GM21423 (cell line): ENCODE data around the gene GADD45G.

Source experiments
- ATAC-seq: cut with Tn5 transposase; IDR thresholded peaks from one replicate; pipeline ENCODE4 v1.9.1; 2021; ENCODE audit warnings: mild to moderate bottlenecking, moderate library complexity; ENCODE audit not compliant: unreplicated experiment

The GADD45G gene

DNA sequence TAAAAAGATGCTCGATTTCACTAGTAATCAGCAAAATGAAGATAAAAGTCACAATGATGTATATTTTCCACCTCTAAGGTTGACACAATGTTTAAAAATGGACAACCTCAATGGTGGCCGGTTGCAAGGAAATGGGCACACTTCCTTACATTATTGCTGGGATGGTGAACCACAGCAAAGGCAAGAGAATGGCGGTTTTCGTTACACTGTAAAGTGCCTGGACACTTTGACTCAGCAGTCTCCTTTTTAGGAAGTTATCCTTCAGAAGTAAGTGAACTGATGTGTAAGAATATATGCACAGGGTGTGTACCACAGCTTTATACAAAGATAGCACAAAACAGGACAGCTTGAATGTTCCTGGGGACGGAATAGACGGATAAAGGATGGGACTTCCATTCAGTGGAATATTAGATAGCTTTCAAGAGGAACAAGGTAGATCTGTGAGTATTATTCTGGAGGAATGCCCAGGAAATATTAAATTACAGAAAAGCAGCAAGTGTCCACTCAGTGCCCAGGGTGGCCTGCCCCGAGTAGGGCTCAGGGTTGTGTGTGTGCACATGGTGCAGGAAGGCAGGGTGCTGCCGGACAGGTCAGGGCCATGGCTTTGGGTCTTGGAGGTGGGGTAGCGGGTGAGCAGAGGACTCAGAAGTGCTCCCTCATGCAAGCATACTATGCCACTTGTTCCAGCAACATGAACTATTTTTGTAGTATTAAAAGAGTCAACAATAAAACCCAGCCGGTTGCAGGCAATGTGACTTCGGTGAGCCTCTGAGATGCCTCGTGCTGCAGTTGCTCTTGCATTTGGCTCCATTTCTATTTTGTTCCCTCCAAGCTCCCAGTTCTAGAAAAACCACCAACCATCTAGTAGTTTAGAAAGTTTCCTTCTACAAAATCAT, 24.5 kb downstream of the GADD45G start:
- no peak for ATAC-seq

- no peak for ATAC-seq
These were observed 25.7 kb downstream of the GADD45G start for GRCh38 chr9:89630508-89630907.

DNA sequence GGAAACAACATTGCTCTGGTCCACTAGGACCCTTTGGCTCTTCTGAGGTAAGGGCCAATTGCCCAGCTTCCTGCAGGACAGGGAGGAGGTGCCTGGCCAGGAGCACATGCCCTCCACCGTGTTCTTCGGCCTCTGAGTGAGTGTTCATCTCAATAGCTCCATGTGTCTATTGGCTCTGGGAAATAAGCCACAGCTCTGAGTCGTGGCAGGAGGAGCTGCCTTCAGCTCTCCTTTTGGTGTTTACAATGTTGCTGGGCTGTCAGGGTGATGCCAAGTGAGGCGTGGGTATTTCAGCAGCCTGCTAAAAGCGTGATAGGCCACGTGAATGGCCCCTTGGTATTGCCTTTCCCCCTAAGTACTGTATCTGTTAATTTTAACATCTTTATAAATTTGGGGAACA, 26.6 kb downstream of the GADD45G start:
- no peak for ATAC-seq

- no peak for ATAC-seq
These were observed 27.5 kb downstream of the GADD45G start for GRCh38 chr9:89632192-89632733.

DNA sequence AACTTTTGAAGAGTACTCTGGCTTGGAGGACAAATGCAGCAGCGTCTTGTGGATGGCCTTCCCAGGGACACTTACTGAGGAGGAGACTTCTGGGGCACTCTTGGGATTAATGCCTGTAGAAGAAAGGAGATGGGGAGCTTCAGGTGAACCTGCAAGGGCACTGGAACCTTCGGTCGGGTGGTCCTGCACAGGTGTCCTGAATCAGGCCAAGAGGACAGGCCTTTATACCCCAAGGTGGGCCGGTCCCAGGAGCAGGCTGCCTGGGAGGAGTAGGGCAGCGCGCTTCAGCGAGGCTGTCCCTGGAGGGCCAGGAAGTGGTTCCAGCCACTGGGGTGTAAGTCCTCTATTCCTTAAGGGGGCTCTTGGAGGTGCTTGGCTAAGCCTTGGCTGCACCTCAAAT, 27.9 kb downstream of the GADD45G start:
- no peak for ATAC-seq

GRCh38 chr9:89633404-89633803, 28.6 kb downstream of the GADD45G start:
- no peak for ATAC-seq

DNA sequence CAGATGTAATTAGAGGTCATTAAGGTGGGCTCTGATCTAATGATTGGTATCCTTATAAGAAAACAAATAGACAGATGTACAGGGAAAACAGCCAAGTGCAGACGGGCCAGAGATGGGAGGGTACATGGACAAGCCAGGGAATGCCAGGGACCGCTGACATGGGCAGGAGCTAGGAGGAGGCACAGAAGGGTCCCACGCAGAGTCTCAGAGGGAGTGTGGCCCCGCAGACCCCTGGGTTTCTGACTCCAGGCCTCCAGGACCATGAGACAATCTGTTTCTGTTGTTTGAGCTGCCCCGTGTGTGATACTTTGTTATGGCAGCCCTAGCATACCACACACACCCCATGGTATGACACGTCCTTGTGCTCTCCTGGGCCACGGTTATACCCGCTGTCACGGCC, 29.1 kb downstream of the GADD45G start:
- ATAC-seq, result no peak

GRCh38 chr9:89634995-89635742, 30.4 kb downstream of the GADD45G start:
- ATAC-seq, result no peak

- ATAC-seq, result no peak
These were observed 31.0 kb downstream of the GADD45G start for GRCh38 chr9:89635816-89636215.

DNA sequence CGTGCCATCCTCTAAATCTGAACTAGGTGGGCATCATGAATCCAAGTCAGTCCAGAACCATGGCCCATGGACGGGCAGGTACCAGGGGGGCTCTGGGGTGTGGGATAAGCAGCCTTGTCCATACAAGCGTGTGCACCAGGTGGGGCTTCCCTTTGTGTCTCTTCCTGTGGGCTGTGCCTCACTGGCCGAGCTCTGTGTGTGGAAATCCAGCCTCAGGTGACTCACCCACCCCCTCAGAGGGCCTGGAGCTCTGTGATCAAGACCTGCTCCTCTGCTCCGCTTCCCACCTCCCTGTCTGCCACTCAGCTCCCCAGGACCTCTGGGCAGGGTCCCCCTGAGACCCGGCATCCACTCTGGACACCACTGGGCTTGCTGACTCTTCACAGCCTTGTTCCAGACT, 33.0 kb downstream of the GADD45G start:
- no peak for ATAC-seq

DNA sequence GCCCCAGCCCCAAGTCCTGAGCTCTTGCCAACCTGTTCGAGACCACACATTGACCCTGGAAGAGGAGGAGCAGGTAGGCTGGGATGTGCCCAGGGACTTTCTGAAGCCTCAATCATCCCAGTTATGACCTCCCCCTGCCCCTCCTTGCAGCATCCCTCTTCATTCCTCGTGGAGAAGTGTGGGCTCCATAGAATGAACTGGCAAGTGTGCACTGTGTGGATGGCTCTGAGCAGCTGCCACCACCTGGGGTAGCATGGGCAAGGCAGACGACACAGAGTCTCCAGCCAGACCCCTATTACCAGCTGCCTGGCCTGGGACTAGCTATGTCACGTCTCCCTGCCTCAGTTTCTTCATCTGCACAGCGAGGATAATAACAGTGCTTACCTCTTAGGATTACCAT, 33.5 kb downstream of the GADD45G start:
- ATAC-seq, result no peak

DNA sequence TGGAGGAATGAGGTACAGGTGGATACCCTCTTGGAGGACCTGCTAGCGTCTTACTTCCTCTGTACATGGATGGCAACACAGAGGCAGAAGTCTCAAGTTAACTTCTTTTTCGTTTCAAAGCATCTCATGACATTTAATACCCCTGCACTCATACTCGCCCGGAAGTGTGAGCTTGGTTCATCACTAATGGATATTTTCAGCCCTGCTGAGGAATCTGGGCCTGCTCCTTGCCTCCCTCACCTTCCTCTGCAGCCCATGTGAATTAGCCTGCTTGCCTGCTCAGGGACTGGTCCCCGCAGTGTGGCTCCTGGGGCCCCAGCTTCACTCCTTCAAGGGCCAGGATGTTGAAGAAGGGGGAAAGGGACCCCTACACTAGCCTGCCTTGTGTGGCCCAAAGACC, 34.1 kb downstream of the GADD45G start:
- no peak for ATAC-seq

DNA sequence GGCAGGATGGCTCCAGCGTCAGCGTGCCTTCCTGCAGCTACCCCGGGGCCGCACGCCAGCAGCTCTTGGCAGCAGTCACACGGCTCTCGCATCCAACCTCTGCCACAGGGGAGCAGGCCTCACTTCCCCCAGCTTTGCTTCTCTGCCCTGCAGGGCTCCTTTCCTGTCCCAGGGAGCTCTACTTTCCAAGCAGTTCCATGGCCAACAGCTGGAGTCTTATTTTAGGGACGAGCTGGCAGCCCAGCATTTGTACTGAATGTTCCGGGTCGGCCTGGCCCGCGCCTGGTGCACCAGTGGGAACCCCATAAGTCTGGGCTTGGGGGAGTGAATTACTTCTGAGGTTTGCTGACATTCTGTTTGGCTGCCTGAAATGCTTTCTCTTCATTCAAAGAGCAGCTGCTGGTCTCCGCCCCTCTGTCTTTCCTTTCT, 34.6 kb downstream of the GADD45G start:
- ATAC-seq, result no peak

DNA sequence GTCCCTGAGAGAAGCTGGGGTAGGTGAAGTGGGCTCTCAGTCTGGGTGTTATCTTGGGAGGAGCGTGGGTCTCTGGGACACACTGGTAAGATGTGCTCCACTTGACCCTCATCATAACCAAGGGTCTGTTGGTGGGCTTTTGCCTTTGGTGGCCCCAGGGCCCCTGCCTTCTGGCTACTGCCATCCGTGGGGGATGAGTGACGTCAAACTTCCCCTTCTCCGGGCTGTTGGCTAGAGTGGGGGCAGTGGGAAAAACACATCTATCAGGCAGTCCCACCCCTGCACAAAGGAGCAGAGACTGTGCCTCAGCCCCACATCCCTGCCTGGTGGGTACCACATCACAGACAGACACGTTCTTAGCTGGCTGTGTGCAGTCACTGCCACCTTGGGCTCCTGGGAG, 35.1 kb downstream of the GADD45G start:
- no peak for ATAC-seq

DNA sequence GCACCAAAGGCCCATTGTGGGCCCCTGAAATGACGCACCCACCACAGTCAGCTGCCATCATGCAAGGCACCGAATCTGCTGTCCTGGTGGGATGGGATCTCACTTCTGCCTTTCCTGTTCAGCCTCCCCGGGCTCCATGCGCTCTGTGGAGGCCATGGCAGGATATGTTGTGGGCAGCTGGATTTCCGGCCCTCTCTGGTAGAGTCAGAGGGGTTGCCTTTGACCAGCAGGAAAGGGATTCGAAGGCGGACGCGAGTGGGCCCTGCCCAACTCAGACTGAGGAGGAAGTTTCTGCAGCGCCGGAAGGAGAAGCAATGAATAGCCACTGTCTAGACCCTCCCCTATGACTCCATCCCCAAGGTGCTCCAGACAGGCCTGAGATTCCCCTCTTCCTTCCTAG, 35.5 kb downstream of the GADD45G start:
- no peak for ATAC-seq

DNA sequence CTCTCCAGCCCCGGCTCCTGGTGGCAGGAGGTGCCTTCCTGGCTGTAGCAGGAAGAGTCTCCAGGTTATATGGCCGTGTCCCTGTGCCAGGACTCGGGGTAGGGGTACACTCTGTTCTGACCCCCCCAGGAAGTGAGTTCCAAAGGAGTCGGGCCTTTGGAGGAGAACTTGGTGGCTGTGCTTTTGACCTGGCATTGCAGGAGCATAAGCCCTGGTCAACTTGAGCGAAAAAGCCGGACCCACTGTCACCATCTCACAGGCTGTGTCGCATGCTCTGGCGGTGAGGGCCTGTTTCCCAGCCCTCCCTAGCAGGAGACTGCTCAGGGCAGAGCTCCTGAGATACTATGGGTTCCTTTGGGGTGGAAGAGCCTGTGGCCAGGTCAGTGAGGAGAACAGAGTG, 36.0 kb downstream of the GADD45G start:
- no peak for ATAC-seq

GRCh38 chr9:89641980-89642379, 37.2 kb downstream of the GADD45G start:
- ATAC-seq, result no peak

DNA sequence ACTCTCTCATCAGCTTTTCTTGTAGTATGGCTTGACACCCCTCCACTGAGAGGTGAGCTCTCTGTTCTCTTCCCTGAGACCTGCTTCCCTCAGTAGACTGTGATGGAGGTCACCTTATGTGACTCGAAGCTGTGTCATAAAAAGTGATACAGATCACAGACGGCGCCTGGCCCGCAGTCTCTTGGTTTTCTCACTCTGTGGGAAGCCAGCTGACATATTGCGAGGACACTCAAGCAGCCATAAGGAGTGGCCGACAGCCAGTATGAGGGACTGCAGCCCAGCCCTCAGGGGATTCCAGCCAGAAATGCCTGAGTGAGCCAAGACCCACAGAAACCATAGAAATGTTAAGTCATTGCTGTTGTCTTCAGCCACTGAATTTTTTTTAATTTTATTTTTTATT, 38.0 kb downstream of the GADD45G start:
- no peak for ATAC-seq

GRCh38 chr9:89646189-89646939, 41.6 kb downstream of the GADD45G start:
- no peak for ATAC-seq

DNA sequence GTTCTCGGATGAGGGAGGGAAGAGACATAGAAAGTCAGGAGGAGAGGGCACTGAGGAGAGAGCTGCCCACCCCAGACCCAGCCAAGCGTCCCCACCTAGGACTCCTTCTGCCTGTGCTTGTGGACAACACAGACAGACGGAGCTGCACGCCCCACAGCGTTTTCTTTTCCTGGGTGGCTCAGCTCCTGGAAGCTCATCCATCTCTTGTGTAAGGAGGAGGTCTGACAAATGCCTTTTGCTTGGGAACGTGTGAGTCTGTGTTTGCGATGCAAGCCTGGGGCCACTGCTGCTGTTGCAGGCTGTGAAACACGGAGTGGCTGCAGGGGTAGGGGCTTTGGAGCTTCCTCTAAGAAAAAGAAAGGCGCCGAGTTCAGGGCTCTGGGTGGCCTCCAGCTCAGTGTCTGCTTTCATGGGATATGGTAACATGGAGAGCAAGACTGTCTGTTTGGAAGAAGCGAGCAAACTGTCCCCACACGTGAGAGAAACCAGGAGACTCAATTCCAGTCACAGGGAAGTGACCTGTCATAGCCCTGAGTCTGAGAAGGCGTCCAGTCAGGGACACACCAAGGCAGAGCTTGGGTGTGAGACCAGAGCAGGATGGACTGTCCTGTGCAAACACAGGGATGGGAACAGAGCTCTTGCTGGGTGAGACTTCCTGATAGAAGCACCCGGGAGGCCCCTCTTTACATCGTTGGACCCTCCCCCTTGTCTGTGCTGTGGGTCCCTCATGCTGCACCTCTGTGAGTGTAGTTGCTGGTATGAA, 42.7 kb downstream of the GADD45G start:
- ATAC-seq, result no peak
